Lower leg skin (tissue), 3 donors: ENCODE results near the gene PPP1R8.

Experiments
- POLR2A ChIP-seq, 2 donors: fragments of 450-650 bp; IDR thresholded peaks; one replicate each; pipeline ENCODE4 v1.6.1; 2016 to 2017; ENCODE audit warnings: antibody characterized with exemption in 2 of 2, mild to moderate bottlenecking in 1 of 2, moderate library complexity in 1 of 2
- TF ChIP-seq, protein P1 (sequence below), 3 donors: fragments of 450-650 bp; IDR thresholded peaks; one replicate each; pipeline ENCODE4 v1.5.1; 2016; ENCODE audit warnings: antibody characterized with exemption in 3 of 3, mild to moderate bottlenecking in 3 of 3, moderate library complexity in 2 of 3

DNA sequence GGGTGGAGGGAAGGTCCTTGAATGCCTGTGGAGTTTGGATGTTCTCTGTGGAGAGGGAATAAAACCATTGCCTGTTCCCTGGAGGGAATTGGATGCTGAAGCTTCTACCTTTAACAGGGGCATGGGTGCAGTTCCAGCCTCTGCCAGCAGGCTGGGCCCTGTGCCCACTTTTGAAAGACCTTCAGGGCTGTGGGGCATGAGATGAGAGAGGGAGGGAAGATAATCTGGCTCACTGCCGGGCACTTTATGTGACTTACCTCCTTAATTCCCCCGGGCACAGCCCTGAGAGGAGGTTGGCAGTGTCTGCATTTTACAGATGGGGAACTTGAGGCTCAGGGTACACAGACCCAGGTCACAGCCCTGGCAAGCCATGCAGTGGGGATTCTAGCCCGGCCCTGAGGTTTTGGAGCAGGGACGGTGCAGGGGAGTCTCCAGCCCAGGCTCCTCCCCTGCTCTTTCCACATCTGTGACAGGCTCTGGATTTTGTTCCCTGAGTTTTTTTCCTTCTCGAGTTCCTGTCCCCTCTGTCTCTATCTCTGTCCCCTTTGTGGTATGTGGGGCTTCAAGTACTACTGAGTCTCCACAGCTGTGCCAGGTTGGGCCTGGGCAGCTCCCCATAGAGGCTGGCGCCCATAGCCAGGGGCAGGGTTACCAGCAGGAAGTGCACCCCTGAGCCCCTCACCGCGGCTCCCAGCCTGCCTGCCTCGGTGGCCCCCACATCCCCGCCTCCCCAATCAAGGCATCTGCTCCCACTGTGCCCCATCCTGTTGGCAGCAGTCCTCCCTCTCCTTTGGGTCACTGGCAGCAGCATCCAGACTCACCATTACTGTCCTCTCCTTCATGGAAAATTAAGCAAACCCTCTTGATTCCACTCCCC is 27.7 kb downstream of the PPP1R8 start:
- TF ChIP-seq, protein P1, sequence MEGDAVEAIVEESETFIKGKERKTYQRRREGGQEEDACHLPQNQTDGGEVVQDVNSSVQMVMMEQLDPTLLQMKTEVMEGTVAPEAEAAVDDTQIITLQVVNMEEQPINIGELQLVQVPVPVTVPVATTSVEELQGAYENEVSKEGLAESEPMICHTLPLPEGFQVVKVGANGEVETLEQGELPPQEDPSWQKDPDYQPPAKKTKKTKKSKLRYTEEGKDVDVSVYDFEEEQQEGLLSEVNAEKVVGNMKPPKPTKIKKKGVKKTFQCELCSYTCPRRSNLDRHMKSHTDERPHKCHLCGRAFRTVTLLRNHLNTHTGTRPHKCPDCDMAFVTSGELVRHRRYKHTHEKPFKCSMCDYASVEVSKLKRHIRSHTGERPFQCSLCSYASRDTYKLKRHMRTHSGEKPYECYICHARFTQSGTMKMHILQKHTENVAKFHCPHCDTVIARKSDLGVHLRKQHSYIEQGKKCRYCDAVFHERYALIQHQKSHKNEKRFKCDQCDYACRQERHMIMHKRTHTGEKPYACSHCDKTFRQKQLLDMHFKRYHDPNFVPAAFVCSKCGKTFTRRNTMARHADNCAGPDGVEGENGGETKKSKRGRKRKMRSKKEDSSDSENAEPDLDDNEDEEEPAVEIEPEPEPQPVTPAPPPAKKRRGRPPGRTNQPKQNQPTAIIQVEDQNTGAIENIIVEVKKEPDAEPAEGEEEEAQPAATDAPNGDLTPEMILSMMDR (IDR thresholded peaks at IDR 0.05) = peak in 1 of 3 donors; percentile 77
- no peak for TF ChIP-seq POLR2A (IDR thresholded peaks at IDR 0.05)
